ENCODE measurements around the gene FUZ.

- TF ChIP-seq POLR2A (IDR thresholded peaks at IDR 0.05) (no peak), CTCF (IDR thresholded peaks at IDR 0.05) (no peak)
Measured at GRCh38 chr19:49787746-49788145, 25.3 kb downstream of the FUZ start.

All from esophagus squamous epithelium (tissue), 4 donors.